ENCODE results near the gene FAM169A. TPM values are rescaled to one million over a fixed set of nuclear protein-coding genes. Genes with fewer than 3 reads are reported as not detected.
"Not testable (repeated sequence)": the region's sequence is repeated elsewhere in the genome, so short reads cannot be mapped to it uniquely, and the experiment has no call there.

Gene FAM169A
- total and polyA plus RNA-seq, 2 donors (not counting 3 experiments of a cell fraction or from before 2014, with no cell fraction given) = 0.06 to 0.62 TPM

GRCh38 chr5:74882379-74883134 lies 16.4 kb upstream of the FAM169A start:
- dilution Hi-C loops (cut with MboI; ENCODE audit: extremely low pct_ligation_motif_present, low sequenced_read_pairs); FAIRE-seq; intact Hi-C loops (cut with micrococcal nuclease); H3K9ac ChIP-seq (replicated peaks; ENCODE audit: extremely low read depth, insufficient read depth, low read length); BruUV-seq (replicated peaks); H3K27me3 ChIP-seq (ENCODE audit: control insufficient read depth in 2 of 2, insufficient read depth in 2 of 2, low read length in 2 of 2); H4K20me1 ChIP-seq (replicated peaks; ENCODE audit: control insufficient read depth, extremely low read depth, insufficient read depth, low read length); H3K9me3 ChIP-seq (replicated peaks; ENCODE audit: control insufficient read depth, insufficient read depth, low read length); H3K4me3 ChIP-seq (replicated peaks in 1 of 3; ENCODE audit: insufficient read depth in 1 of 3, low read depth in 1 of 3, low read length in 3 of 3); POLR2A ChIA-PET; H2AFZ ChIP-seq (ENCODE audit: low read depth, low read length); H3K4me1 ChIP-seq (ENCODE audit: control insufficient read depth, extremely low read depth, insufficient read depth, low read length); DNase-seq (ENCODE audit: low read depth, low spot score); H3K4me2 ChIP-seq (ENCODE audit: insufficient read depth, low read length); CTCF ChIA-PET; H3K36me3 ChIP-seq (ENCODE audit: control insufficient read depth in 2 of 2, extremely low read depth in 1 of 2, insufficient read depth in 2 of 2, low read length in 2 of 2); H3K27ac ChIP-seq (ENCODE audit: insufficient read depth, low read depth, low read length); H3K79me2 ChIP-seq (ENCODE audit: control insufficient read depth, insufficient read depth, low read length); H3K9me1 ChIP-seq (replicated peaks; ENCODE audit: control insufficient read depth, extremely low read depth, insufficient read depth, low read length): not testable (repeated sequence)

GRCh38 chr5:74877624-74878304 lies 11.6 kb upstream of the FAM169A start:
- dilution Hi-C loops (cut with MboI; ENCODE audit: extremely low pct_ligation_motif_present, low sequenced_read_pairs) (no loop called here), intact Hi-C loops (cut with micrococcal nuclease) (no loop called here)
- Histone ChIP-seq H3K4me2 (ENCODE audit: insufficient read depth, low read length) (no peak overlapping the region), H3K36me3 (ENCODE audit: control insufficient read depth in 2 of 2, extremely low read depth in 1 of 2, insufficient read depth in 2 of 2, low read length in 2 of 2) (no peaks in the 10 kb centered on the region), H3K4me3 (replicated peaks in 1 of 3; ENCODE audit: insufficient read depth in 1 of 3, low read depth in 1 of 3, low read length in 3 of 3) (no peak overlapping the region), H3K9ac (replicated peaks; ENCODE audit: extremely low read depth, insufficient read depth, low read length) (no peak overlapping the region), H3K27me3 (ENCODE audit: control insufficient read depth in 2 of 2, insufficient read depth in 2 of 2, low read length in 2 of 2) (peaks cover 2 to 5% of the 10 kb centered on the region in 2 experiments), H3K79me2 (ENCODE audit: control insufficient read depth, insufficient read depth, low read length) (no peaks in the 10 kb centered on the region), H3K4me1 (ENCODE audit: control insufficient read depth, extremely low read depth, insufficient read depth, low read length) (no peaks in the 10 kb centered on the region), H3K27ac (ENCODE audit: insufficient read depth, low read depth, low read length) (no peak overlapping the region), H3K9me3 (replicated peaks; ENCODE audit: control insufficient read depth, insufficient read depth, low read length) (no peaks in the 10 kb centered on the region), H3K9me1 (replicated peaks; ENCODE audit: control insufficient read depth, extremely low read depth, insufficient read depth, low read length) (no peaks in the 10 kb centered on the region), H4K20me1 (replicated peaks; ENCODE audit: control insufficient read depth, extremely low read depth, insufficient read depth, low read length) (no peaks in the 10 kb centered on the region), H2AFZ (ENCODE audit: low read depth, low read length) (no peak overlapping the region)
- TF ChIP-seq MAX (IDR thresholded peaks at IDR 0.05; ENCODE audit: insufficient read depth, insufficient read length) (no peak), POLR2AphosphoS5 (IDR thresholded peaks at IDR 0.05; ENCODE audit: insufficient read depth, low read depth, low read length) (no peak), JUN (IDR thresholded peaks at IDR 0.05; ENCODE audit: borderline replicate concordance, insufficient read depth, insufficient read length, low read depth) (no peak), EZH2 (IDR thresholded peaks at IDR 0.05; ENCODE audit: borderline replicate concordance, low read depth, low read length, severe bottlenecking) (no peak), GATA2 (IDR thresholded peaks at IDR 0.05; ENCODE audit: insufficient read depth, insufficient read length, low read depth, low read length) (no peak), FOS (IDR thresholded peaks at IDR 0.05; ENCODE audit: borderline replicate concordance, insufficient read depth, low read length) (no peak), POLR2A (IDR thresholded peaks at IDR 0.05; ENCODE audit: low read depth, low read length) (no peak), CTCF (IDR thresholded peaks at IDR 0.05; ENCODE audit: extremely low read depth in 1 of 2, insufficient read depth in 1 of 2, low read depth in 1 of 2, low read length in 2 of 2) (no peak), MYC (IDR thresholded peaks at IDR 0.05; ENCODE audit: low read depth, low read length) (no peak)
- ChIA-PET CTCF (no interaction called here), POLR2A (no interaction called here)
- BruUV-seq (replicated peaks) = no TSS peak
- DNase-seq (ENCODE audit: low read depth, low spot score) (no peak), FAIRE-seq (no peak)
